KMS-11 (cell line): ENCODE results near the gene MAP3K9.
"Not testable (repeated sequence)": the region's sequence is repeated elsewhere in the genome, so short reads cannot be mapped to it uniquely, and the experiment has no call there.

Experiments
- H2AFZ ChIP-seq: fragments of 200-600 bp; sonication (generic); 2 replicates; pipeline ENCODE4 v1.6.1; 2016; ENCODE audit warnings: antibody characterized with exemption, mixed run types, low read depth
- H3K27ac ChIP-seq: fragments of 200-600 bp; sonication (generic); 2 replicates; pipeline ENCODE4 v1.6.1; 2016; ENCODE audit warnings: mild to moderate bottlenecking, mixed run types
- H3K27me3 ChIP-seq: fragments of 200-600 bp; sonication (generic); 2 replicates; pipeline ENCODE4 v1.6.1; 2017; ENCODE audit warnings: mild to moderate bottlenecking, low read depth, mixed run types, moderate library complexity; ENCODE audit not compliant: insufficient read depth
- H3K36me3 ChIP-seq: fragments of 200-600 bp; sonication (generic); 2 replicates; pipeline ENCODE4 v1.6.1; 2017; ENCODE audit warnings: mild to moderate bottlenecking, mixed run types; ENCODE audit not compliant: insufficient read depth
- H3K4me1 ChIP-seq: fragments of 200-600 bp; sonication (generic); 2 replicates; pipeline ENCODE4 v1.6.1; 2016; ENCODE audit warnings: mild to moderate bottlenecking, low read depth, mixed run types; ENCODE audit not compliant: poor library complexity, severe bottlenecking
- H3K4me2 ChIP-seq: fragments of 200-600 bp; sonication (generic); 2 replicates; pipeline ENCODE4 v1.7.0; 2016; ENCODE audit warnings: mild to moderate bottlenecking, mixed run types
- H3K4me3 ChIP-seq: fragments of 200-600 bp; sonication (generic); IDR thresholded peaks from 2 replicates; pipeline ENCODE4 v1.6.1; 2017; ENCODE audit warnings: low read depth, low read length, mixed read lengths; ENCODE audit not compliant: insufficient read depth
- H3K79me2 ChIP-seq: fragments of 200-600 bp; sonication (generic); 2 replicates; pipeline ENCODE4 v1.6.1; 2016; ENCODE audit warnings: low read depth, mixed run types; ENCODE audit not compliant: insufficient read depth
- H3K9ac ChIP-seq: fragments of 200-600 bp; sonication (generic); 2 replicates; pipeline ENCODE4 v1.6.1; 2016; ENCODE audit warnings: mild to moderate bottlenecking, mixed run types
- H4K20me1 ChIP-seq: fragments of 200-600 bp; sonication (generic); 2 replicates; pipeline ENCODE4 v1.6.1; 2016; ENCODE audit warnings: mild to moderate bottlenecking, mixed run types; ENCODE audit not compliant: insufficient read depth
- CTCF ChIP-seq: fragments of 200-600 bp; sonication (generic); conservative IDR thresholded peaks from 2 replicates; pipeline ENCODE4 v1.6.1; 2017; ENCODE audit warnings: low read depth, mild to moderate bottlenecking, antibody characterized with exemption, low read length, moderate library complexity, mixed read lengths

MAP3K9 gene

GRCh38 chr14:70708717-70709570, 100.4 kb downstream of the MAP3K9 start:
- TF ChIP-seq CTCF, result no peak
- Histone ChIP-seq H2AFZ (no peak overlapping the region), H3K27me3 (no peaks in the 10 kb centered on the region), H4K20me1 (no peaks in the 10 kb centered on the region), H3K4me1 (no peaks in the 10 kb centered on the region), H3K27ac (no peak overlapping the region), H3K4me3 (no peak overlapping the region), H3K9ac (no peak overlapping the region), H3K36me3 (no peaks in the 10 kb centered on the region), H3K4me2 (no peak overlapping the region), H3K79me2 (no peaks in the 10 kb centered on the region)

- TF ChIP-seq CTCF, result no peak
- H3K4me1 ChIP-seq, result no peaks in the 10 kb centered on the region
- H3K9ac ChIP-seq, result no peak overlapping the region
- H3K27me3 ChIP-seq, result no peaks in the 10 kb centered on the region
- no peaks in the 10 kb centered on the region for H3K36me3 ChIP-seq
- no peak overlapping the region for H3K27ac ChIP-seq
- H3K79me2 ChIP-seq, result no peaks in the 10 kb centered on the region
- no peak overlapping the region for H2AFZ ChIP-seq
- no peaks in the 10 kb centered on the region for H4K20me1 ChIP-seq
- no peak overlapping the region for H3K4me3 ChIP-seq
- no peak overlapping the region for H3K4me2 ChIP-seq
Observed at GRCh38 chr14:70707138-70708038, 101.9 kb downstream of the MAP3K9 start.

GRCh38 chr14:70706177-70706576, 103.1 kb downstream of the MAP3K9 start:
- H3K36me3 ChIP-seq, result no peaks in the 10 kb centered on the region
- no peaks in the 10 kb centered on the region for H4K20me1 ChIP-seq
- no peak overlapping the region for H3K4me2 ChIP-seq
- H3K27ac ChIP-seq, result no peak overlapping the region
- no peak overlapping the region for H3K4me3 ChIP-seq
- H3K79me2 ChIP-seq, result no peaks in the 10 kb centered on the region
- no peaks in the 10 kb centered on the region for H3K27me3 ChIP-seq
- H2AFZ ChIP-seq, result no peak overlapping the region
- no peak overlapping the region for H3K9ac ChIP-seq
- no peak for TF ChIP-seq CTCF
- H3K4me1 ChIP-seq, result no peaks in the 10 kb centered on the region

- TF ChIP-seq CTCF, result no peak
- H3K79me2 ChIP-seq, result no peaks in the 10 kb centered on the region
Observed at GRCh38 chr14:70704960-70705359, 104.4 kb downstream of the MAP3K9 start.

GRCh38 chr14:70703621-70704168, 105.6 kb downstream of the MAP3K9 start:
- H3K4me1 ChIP-seq, H3K4me2 ChIP-seq, H3K4me3 ChIP-seq, H3K79me2 ChIP-seq, H3K9ac ChIP-seq, H3K27me3 ChIP-seq, H2AFZ ChIP-seq, H3K27ac ChIP-seq, H3K36me3 ChIP-seq, H4K20me1 ChIP-seq: not testable (repeated sequence)

More at GRCh38 chr14:70704960-70705359, 104.4 kb downstream of the MAP3K9 start:
- H3K27ac ChIP-seq, result no peak overlapping the region
- H3K4me2 ChIP-seq, result no peak overlapping the region
- H3K4me3 ChIP-seq, result no peak overlapping the region
- H4K20me1 ChIP-seq, result no peaks in the 10 kb centered on the region
- no peaks in the 10 kb centered on the region for H3K27me3 ChIP-seq
- H2AFZ ChIP-seq, result no peak overlapping the region
- H3K4me1 ChIP-seq, result no peaks in the 10 kb centered on the region
- H3K9ac ChIP-seq, result no peak overlapping the region
- no peaks in the 10 kb centered on the region for H3K36me3 ChIP-seq
